ENCODE results near the gene DCTN2.

- TF ChIP-seq CTCF (IDR thresholded peaks at IDR 0.05) (no peak), POLR2A (IDR thresholded peaks at IDR 0.05) (no peak)
These were observed 37.7 kb upstream of the DCTN2 start for GRCh38 chr12:57584690-57585089.

All from Peyer's patch (tissue), 4 donors.